Adipose tissue (tissue), 3 donors: ENCODE data around the gene TMEM217. TPM values are rescaled to one million over a fixed set of nuclear protein-coding genes. Genes with fewer than 3 reads are reported as not detected.

Experiments
- polyA plus RNA-seq, 3 donors: library from polyadenylated mRNA; stranded (reverse); fragments of 200-250 nt; gene quantifications; one replicate each; pipeline ENCODE4 v1.2.3, GENCODE V29; 2013
- donor health status: healthy with polysubstance abuse.
- donor health status: Bipolar disorder and iron deficiency.
- donor health status: healthy.

TMEM217 gene
- polyA plus RNA-seq, 3 donors = 0.22 to 2.6 (median 0.90) TPM

Other genes starting within 250 kb of the TMEM217 start
- 100 to 1,000 TPM in 2 of 3 donors, 10 to 100 TPM in 1; 24.7 to 417 (median 201) TPM for gene PIM1, start 88.0 kb downstream of the TMEM217 start, polyA plus RNA-seq
- 1 to 10 TPM; 4.6 to 6.2 (median 4.8) TPM for gene TBC1D22B, start 372 bp downstream of the TMEM217 start, polyA plus RNA-seq
- gene RNF8, start 95.8 kb upstream of the TMEM217 start, polyA plus RNA-seq = 10 to 100 TPM in 1 of 3 donors, 1 to 10 TPM in 2; 5.4 to 12.9 (median 8.9) TPM
- gene CMTR1, start 175.1 kb upstream of the TMEM217 start, polyA plus RNA-seq = 10 to 100 TPM; 13.0 to 17.6 (median 13.8) TPM
- 10 to 100 TPM; 18.8 to 39.3 (median 22.4) TPM for gene CCDC167, start 241.7 kb upstream of the TMEM217 start, polyA plus RNA-seq